SK-N-MC (cell line): Measurements from ENCODE around the gene POLR3K.

ENCODE experiments used
- DNase-seq: peaks from one replicate; pipeline ENCODE4 v3.0.0-alpha.2; 2011; ENCODE audit warnings: low read depth, low spot score
- H3K27ac ChIP-seq: fragments of 200-600 bp; sonication (generic); 2 replicates; pipeline ENCODE4 v1.5.1; 2016; ENCODE audit warnings: mixed run types
- H3K36me3 ChIP-seq: fragments of 200-600 bp; sonication (generic); 2 replicates; pipeline ENCODE4 v1.6.1; 2017; ENCODE audit warnings: antibody characterized with exemption, low read length, mixed read lengths; ENCODE audit not compliant: insufficient read depth
- H3K4me3 ChIP-seq: fragments of 200-600 bp; sonication (generic); 2 replicates; pipeline ENCODE4 v1.5.1; 2016
- H3K9ac ChIP-seq: fragments of 200-600 bp; sonication (generic); 2 replicates; pipeline ENCODE4 v1.8.0; 2017; ENCODE audit warnings: mixed run types, mixed read lengths; ENCODE audit not compliant: insufficient read length
- H3K9me3 ChIP-seq: fragments of 200-600 bp; sonication (generic); 2 replicates; pipeline ENCODE4 v1.6.1; 2017; ENCODE audit warnings: low read depth, mild to moderate bottlenecking, antibody characterized with exemption, low read length, moderate library complexity, mixed read lengths
- EZH2 ChIP-seq: fragments of 200-600 bp; sonication (generic); IDR thresholded peaks from one replicate; pipeline ENCODE4 v1.6.1; 2017; ENCODE audit warnings: antibody characterized with exemption
- FOXP2 ChIP-seq: optimal IDR thresholded peaks from 2 replicates; pipeline ENCODE3; 2011; ENCODE audit warnings: mild to moderate bottlenecking, moderate library complexity; ENCODE audit not compliant: insufficient read depth; ENCODE audit errors: extremely low read length, control extremely low read depth
- POLR2AphosphoS5 ChIP-seq: IDR thresholded peaks from 2 replicates; pipeline ENCODE4 v1.6.1; 2012; ENCODE audit warnings: mild to moderate bottlenecking, low read depth, low read length, borderline replicate concordance

POLR3K gene

GRCh38 chr16:53346-54236 is at the start of gene POLR3K, which contains the start of gene SNRNP25:
Gene POLR3K (minus strand): TSS chr16:53608. CDS start chr16:53586, 22 bp downstream.
Gene SNRNP25 (plus strand): TSS chr16:53828. CDS start chr16:54017, 189 bp downstream.
- Histone ChIP-seq H3K9ac (peak within 1 kb of the TSS; percentile 84), H3K9me3 (no peaks in the 10 kb centered on the region), H3K4me3 (peak within 1 kb of the TSS; percentile 96), H3K27ac (peak within 1 kb of the TSS; percentile 42; the same call in 1 of the 2 replicates), H3K36me3 (peaks cover 38% of the 10 kb centered on the region)
- TF ChIP-seq POLR2AphosphoS5: peak; percentile 90
- peak; percentile 81 for TF ChIP-seq FOXP2
- TF ChIP-seq EZH2: no peak
- peak; percentile 84 for DNase-seq

GRCh38 chr16:102060-102855 is 48.9 kb upstream of the POLR3K start:
- no peak overlapping the region for H3K9ac ChIP-seq
- no peak overlapping the region for H3K4me3 ChIP-seq
- H3K9me3 ChIP-seq: no peaks in the 10 kb centered on the region
- H3K27ac ChIP-seq: no peak overlapping the region
- DNase-seq: no peak
- TF ChIP-seq EZH2: no peak
- TF ChIP-seq POLR2AphosphoS5: no peak
- no peak for TF ChIP-seq FOXP2
- H3K36me3 ChIP-seq: peaks cover 7% of the 10 kb centered on the region; the same call in 1 of the 2 replicates

GRCh38 chr16:101586-101985 is 48.2 kb upstream of the POLR3K start:
- no peak for TF ChIP-seq POLR2AphosphoS5
- no peak for TF ChIP-seq EZH2
- no peak for TF ChIP-seq FOXP2
- no peak overlapping the region for H3K4me3 ChIP-seq
- H3K9ac ChIP-seq: no peak overlapping the region
- DNase-seq: no peak
- no peaks in the 10 kb centered on the region for H3K9me3 ChIP-seq
- H3K36me3 ChIP-seq: peaks cover 7% of the 10 kb centered on the region; the same call in 1 of the 2 replicates
- no peak overlapping the region for H3K27ac ChIP-seq

- no peaks in the 10 kb centered on the region for H3K9me3 ChIP-seq
- H3K9ac ChIP-seq: no peak overlapping the region
- no peak for DNase-seq
- peaks cover 7% of the 10 kb centered on the region; the same call in 1 of the 2 replicates for H3K36me3 ChIP-seq
- H3K27ac ChIP-seq: no peak overlapping the region
- TF ChIP-seq POLR2AphosphoS5 (no peak), EZH2 (no peak), FOXP2 (no peak)
- H3K4me3 ChIP-seq: no peak overlapping the region
Observed at GRCh38 chr16:100989-101388, 47.6 kb upstream of the POLR3K start.

- Histone ChIP-seq H3K27ac (no peak overlapping the region), H3K36me3 (peaks cover 2% of the 10 kb centered on the region; the same call in 1 of the 2 replicates), H3K4me3 (no peak overlapping the region), H3K9ac (no peak overlapping the region), H3K9me3 (no peaks in the 10 kb centered on the region)
- TF ChIP-seq EZH2 (no peak), FOXP2 (no peak), POLR2AphosphoS5 (no peak)
- no peak for DNase-seq
Observed at GRCh38 chr16:97822-98221, 44.4 kb upstream of the POLR3K start.

GRCh38 chr16:96935-97381 is 43.5 kb upstream of the POLR3K start:
- Histone ChIP-seq H3K36me3 (peaks cover 4% of the 10 kb centered on the region; the same call in 1 of the 2 replicates), H3K27ac (no peak overlapping the region), H3K9me3 (no peaks in the 10 kb centered on the region), H3K4me3 (no peak overlapping the region), H3K9ac (no peak overlapping the region)
- TF ChIP-seq EZH2: no peak
- peak; percentile 58 for TF ChIP-seq FOXP2
- TF ChIP-seq POLR2AphosphoS5: no peak
- DNase-seq: no peak

- TF ChIP-seq POLR2AphosphoS5 (no peak), EZH2 (no peak), FOXP2 (no peak)
- no peak overlapping the region for H3K4me3 ChIP-seq
- peaks cover 4% of the 10 kb centered on the region; the same call in 1 of the 2 replicates for H3K36me3 ChIP-seq
- no peak for DNase-seq
- H3K9ac ChIP-seq: no peak overlapping the region
- no peak overlapping the region for H3K27ac ChIP-seq
- no peaks in the 10 kb centered on the region for H3K9me3 ChIP-seq
Observed at GRCh38 chr16:94918-95265, 41.5 kb upstream of the POLR3K start.
